ENCODE data around the gene LGR6.

LGR6 gene

GRCh38 chr1:202272103-202272845 lies 78.7 kb downstream of the LGR6 start:
- DNase-seq = no peak

- no peak for DNase-seq
Measured at GRCh38 chr1:202274611-202275010, 81.0 kb downstream of the LGR6 start.

- DNase-seq = peak; percentile 13 to 77
Measured at GRCh38 chr1:202275061-202275770, 81.6 kb downstream of the LGR6 start.

GRCh38 chr1:202276081-202276715 lies 82.6 kb downstream of the LGR6 start:
- DNase-seq = no peak

GRCh38 chr1:202276920-202277319 lies 83.3 kb downstream of the LGR6 start:
- no peak for DNase-seq

- no peak for DNase-seq
Measured at GRCh38 chr1:202278751-202279150, 85.2 kb downstream of the LGR6 start.

GRCh38 chr1:202279806-202280205 lies 86.2 kb downstream of the LGR6 start:
- DNase-seq = no peak

- no peak for DNase-seq
Measured at GRCh38 chr1:202280595-202280994, 87.0 kb downstream of the LGR6 start.

- no peak for DNase-seq
Measured at GRCh38 chr1:202281316-202282024, 87.9 kb downstream of the LGR6 start.

GRCh38 chr1:202282025-202282371 lies 88.4 kb downstream of the LGR6 start:
- no peak for DNase-seq

- DNase-seq = no peak
Measured at GRCh38 chr1:202282596-202283283, 89.1 kb downstream of the LGR6 start.

- no peak for DNase-seq
Measured at GRCh38 chr1:202283379-202283844, 89.8 kb downstream of the LGR6 start.

- no peak for DNase-seq
Measured at GRCh38 chr1:202283991-202284390, 90.4 kb downstream of the LGR6 start.

- DNase-seq = no peak
Measured at GRCh38 chr1:202285908-202286307, 92.3 kb downstream of the LGR6 start.

GRCh38 chr1:202286622-202287097 lies 93.1 kb downstream of the LGR6 start:
- DNase-seq = no peak

- no peak for DNase-seq
Measured at GRCh38 chr1:202287196-202287595, 93.6 kb downstream of the LGR6 start.

GRCh38 chr1:202288177-202288576 lies 94.6 kb downstream of the LGR6 start:
- no peak for DNase-seq

- no peak for DNase-seq
Measured at GRCh38 chr1:202289009-202289408, 95.4 kb downstream of the LGR6 start.

- no peak for DNase-seq
Measured at GRCh38 chr1:202291001-202291400, 97.4 kb downstream of the LGR6 start.

- DNase-seq = peak; percentile 43 to 69
Measured at GRCh38 chr1:202291961-202292712, 98.5 kb downstream of the LGR6 start.

- no peak for DNase-seq
Measured at GRCh38 chr1:202292773-202293172, 99.2 kb downstream of the LGR6 start.

GRCh38 chr1:202293569-202293968 lies 100.0 kb downstream of the LGR6 start:
- DNase-seq = no peak
